HG03139 (cell line): ENCODE results near the gene FABP3.

Experiments
- ATAC-seq: cut with Tn5 transposase; IDR thresholded peaks from one replicate; pipeline ENCODE4 v1.9.1; 2021; ENCODE audit not compliant: unreplicated experiment

FABP3 gene

GRCh38 chr1:31324992-31325391 lies 47.9 kb downstream of the FABP3 start:
- ATAC-seq, result no peak

GRCh38 chr1:31324093-31324492 lies 48.8 kb downstream of the FABP3 start:
- no peak for ATAC-seq

GRCh38 chr1:31318146-31318545 lies 54.7 kb downstream of the FABP3 start:
- no peak for ATAC-seq

- no peak for ATAC-seq
Observed at GRCh38 chr1:31315902-31316301, 57.0 kb downstream of the FABP3 start.
